ENCODE results near the gene BCL2L1.

- no peak for TF ChIP-seq CTCF (IDR thresholded peaks at IDR 0.05; ENCODE audit: extremely low read depth in 1 of 2, insufficient read depth in 1 of 2, low read depth in 1 of 2, low read length in 2 of 2)
- TF ChIP-seq JUN (IDR thresholded peaks at IDR 0.05; ENCODE audit: borderline replicate concordance, insufficient read depth, insufficient read length, low read depth) = no peak
- TF ChIP-seq POLR2A (IDR thresholded peaks at IDR 0.05; ENCODE audit: low read depth, low read length) = no peak
- TF ChIP-seq MAX (IDR thresholded peaks at IDR 0.05; ENCODE audit: insufficient read depth, insufficient read length) = no peak
- no peak for TF ChIP-seq POLR2AphosphoS5 (IDR thresholded peaks at IDR 0.05; ENCODE audit: insufficient read depth, low read depth, low read length)
Measured at GRCh38 chr20:31699801-31700728, 22.6 kb downstream of the BCL2L1 start.

Measured in endothelial cell of umbilical vein (primary cell).